Panc1 (cell line): ENCODE data around the gene GNS.

ENCODE experiments used
- CTCF ChIP-seq: fragments of 450-650 bp; IDR thresholded peaks from 2 replicates; pipeline ENCODE4 v1.5.1; 2017; ENCODE audit warnings: mild to moderate bottlenecking
- POLR2AphosphoS5 ChIP-seq: IDR thresholded peaks from 2 replicates; pipeline ENCODE4 v1.6.1; 2012; ENCODE audit warnings: mild to moderate bottlenecking, low read depth, low read length, moderate library complexity
- TF ChIP-seq, protein P1 (sequence below), 2 experiments: IDR thresholded peaks; 2 replicates each; pipeline ENCODE4 v1.6.1; 2011 to 2012; ENCODE audit warnings: low read depth in 2 of 2, control low read depth in 1 of 2, low read length in 1 of 2, mild to moderate bottlenecking in 1 of 2, moderate library complexity in 1 of 2; ENCODE audit not compliant: insufficient read depth in 1 of 2

- TF ChIP-seq POLR2AphosphoS5 (no peak), CTCF (no peak)
- TF ChIP-seq, protein P1, sequence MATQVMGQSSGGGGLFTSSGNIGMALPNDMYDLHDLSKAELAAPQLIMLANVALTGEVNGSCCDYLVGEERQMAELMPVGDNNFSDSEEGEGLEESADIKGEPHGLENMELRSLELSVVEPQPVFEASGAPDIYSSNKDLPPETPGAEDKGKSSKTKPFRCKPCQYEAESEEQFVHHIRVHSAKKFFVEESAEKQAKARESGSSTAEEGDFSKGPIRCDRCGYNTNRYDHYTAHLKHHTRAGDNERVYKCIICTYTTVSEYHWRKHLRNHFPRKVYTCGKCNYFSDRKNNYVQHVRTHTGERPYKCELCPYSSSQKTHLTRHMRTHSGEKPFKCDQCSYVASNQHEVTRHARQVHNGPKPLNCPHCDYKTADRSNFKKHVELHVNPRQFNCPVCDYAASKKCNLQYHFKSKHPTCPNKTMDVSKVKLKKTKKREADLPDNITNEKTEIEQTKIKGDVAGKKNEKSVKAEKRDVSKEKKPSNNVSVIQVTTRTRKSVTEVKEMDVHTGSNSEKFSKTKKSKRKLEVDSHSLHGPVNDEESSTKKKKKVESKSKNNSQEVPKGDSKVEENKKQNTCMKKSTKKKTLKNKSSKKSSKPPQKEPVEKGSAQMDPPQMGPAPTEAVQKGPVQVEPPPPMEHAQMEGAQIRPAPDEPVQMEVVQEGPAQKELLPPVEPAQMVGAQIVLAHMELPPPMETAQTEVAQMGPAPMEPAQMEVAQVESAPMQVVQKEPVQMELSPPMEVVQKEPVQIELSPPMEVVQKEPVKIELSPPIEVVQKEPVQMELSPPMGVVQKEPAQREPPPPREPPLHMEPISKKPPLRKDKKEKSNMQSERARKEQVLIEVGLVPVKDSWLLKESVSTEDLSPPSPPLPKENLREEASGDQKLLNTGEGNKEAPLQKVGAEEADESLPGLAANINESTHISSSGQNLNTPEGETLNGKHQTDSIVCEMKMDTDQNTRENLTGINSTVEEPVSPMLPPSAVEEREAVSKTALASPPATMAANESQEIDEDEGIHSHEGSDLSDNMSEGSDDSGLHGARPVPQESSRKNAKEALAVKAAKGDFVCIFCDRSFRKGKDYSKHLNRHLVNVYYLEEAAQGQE (IDR thresholded peaks at IDR 0.05; ENCODE audit: insufficient read depth in 1 of 2, low read depth in 2 of 2, low read length in 1 of 2) = peak in 1 of 2 experiments; percentile 54; a peak in 2 of 4 replicates
Measured at GRCh38 chr12:64670019-64670418, 89.2 kb downstream of the GNS start.
